ENCODE data around the gene HMGN1. TPM values are rescaled to one million over a fixed set of nuclear protein-coding genes. Genes with fewer than 3 reads are reported as not detected.

The HMGN1 gene
- total RNA-seq, 1 donor: 154 TPM

DNA sequence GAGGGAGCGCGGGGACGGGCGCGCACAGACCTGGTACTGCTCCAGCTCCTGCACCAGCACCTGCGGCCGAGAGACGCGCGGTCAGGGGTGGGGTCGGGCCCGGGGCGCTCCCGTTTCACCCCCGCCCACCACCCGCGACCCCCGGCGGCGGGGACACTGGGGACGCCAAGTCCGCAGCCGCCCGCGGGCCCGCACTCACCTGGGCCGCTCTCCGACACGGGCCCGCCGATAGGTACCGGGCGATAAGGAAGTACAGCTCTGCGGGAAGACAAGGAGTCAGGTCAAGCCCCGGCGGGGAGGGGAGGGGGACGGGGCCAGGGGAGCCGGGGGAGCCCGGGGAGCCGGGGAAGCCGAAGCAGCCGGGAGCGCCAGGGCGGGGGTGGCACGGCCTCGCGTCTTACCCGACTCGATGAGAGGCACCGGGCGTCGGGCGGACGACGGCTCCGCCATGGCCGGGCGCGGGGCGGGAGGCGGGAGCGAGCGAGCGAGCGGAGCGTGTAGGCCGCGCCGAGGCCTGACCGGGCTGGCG lies 35.8 kb downstream of the HMGN1 start:
- no peak overlapping the region for H3K27ac ChIP-seq (ENCODE audit: low read depth, low read length)

DNA sequence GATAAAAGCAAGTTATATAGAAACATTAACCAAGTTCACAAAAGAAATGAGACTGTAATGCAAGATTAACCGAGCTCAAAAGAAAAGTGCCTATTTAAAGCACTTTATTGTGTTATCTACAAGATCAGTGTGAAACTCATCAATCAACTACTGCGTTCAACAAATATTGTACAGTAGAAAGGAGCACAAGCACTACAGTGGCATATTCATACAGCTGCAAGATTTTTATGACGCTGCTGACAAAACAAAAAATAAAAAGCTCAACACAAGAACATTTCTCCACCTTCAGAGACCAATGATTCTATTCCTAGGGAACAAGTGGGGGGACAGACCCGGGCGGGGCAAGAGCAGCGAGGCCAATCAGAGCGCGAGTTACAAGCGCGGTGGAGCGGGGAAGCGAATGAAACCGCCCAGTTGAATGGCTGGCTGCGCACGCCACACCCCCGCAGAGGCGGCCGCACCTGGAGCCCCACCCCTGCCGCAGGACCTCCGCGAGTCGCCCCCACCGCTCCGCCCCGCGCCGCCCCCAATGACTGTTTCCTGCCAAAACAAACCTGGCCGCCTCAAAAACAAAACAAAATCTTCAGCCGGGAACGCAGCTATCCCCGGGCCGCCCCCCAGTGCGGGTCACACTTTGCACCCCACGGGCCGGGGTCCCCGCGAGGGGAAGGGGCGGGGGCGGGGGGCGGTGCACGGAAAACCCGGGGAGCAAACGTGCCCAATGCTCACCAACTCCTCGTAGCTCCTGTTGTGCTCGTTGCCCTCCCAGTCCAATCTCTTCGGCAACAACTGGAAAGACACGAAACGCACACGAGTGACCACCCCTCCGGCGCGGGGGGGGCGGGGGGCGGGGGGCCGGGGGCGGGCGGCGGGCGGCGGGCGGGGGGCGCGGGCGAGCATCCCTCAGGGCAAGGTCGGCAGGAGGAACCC lies 36.5 kb downstream of the HMGN1 start:
- no peak for TF ChIP-seq CTCF (IDR thresholded peaks at IDR 0.05; ENCODE audit: extremely low read depth, low read depth, low read length)
- Histone ChIP-seq H3K79me2 (ENCODE audit: insufficient read depth, low read length) (peaks cover 49% of the 10 kb centered on the region), H2AFZ (ENCODE audit: low read length) (no peak overlapping the region)

More for the DNA sequence above, 35.8 kb downstream of the HMGN1 start:
- H2AFZ ChIP-seq (ENCODE audit: low read length): no peak overlapping the region
- peak overlapping the region; percentile 88 for H3K4me3 ChIP-seq (ENCODE audit: insufficient read depth, low read length)
- peak; percentile 80 for DNase-seq (ENCODE audit: insufficient read length, low spot score, missing footprints)
- no peaks in the 10 kb centered on the region for H3K9me3 ChIP-seq (ENCODE audit: low read depth, low read length)
- H3K79me2 ChIP-seq (ENCODE audit: insufficient read depth, low read length): peaks cover 42% of the 10 kb centered on the region
- peaks cover 8% of the 10 kb centered on the region for H3K4me1 ChIP-seq (ENCODE audit: insufficient read depth, low read length)
- H4K20me1 ChIP-seq (ENCODE audit: insufficient read depth, low read length): peaks cover 12% of the 10 kb centered on the region
- peaks cover 17% of the 10 kb centered on the region for H3K36me3 ChIP-seq (ENCODE audit: insufficient read depth, low read length)
- H3K27me3 ChIP-seq (ENCODE audit: insufficient read depth, low read length): no peaks in the 10 kb centered on the region
- H3K4me2 ChIP-seq (ENCODE audit: insufficient read depth, low read length): peak overlapping the region; percentile 63
- TF ChIP-seq CTCF (IDR thresholded peaks at IDR 0.05; ENCODE audit: extremely low read depth, low read depth, low read length): no peak

DNA sequence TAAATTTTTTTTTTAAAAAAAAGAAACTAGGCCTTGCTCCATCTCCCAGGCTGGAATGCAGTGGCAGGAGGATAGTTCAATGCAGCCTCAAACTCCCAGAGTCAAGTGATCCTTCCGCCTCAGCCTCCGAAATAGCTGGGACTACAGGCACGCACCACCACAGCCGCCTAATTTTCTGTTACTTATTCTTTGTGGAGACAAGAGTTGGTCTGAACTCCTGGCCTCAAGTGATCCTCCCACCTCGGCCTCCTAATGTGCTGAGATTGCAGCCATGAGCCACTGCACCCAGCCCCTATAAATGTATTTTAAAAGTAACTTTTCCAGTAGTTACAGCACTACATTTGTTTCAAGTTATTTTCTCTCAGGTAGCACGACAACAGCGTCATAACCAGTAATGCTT lies 37.7 kb downstream of the HMGN1 start:
- H3K36me3 ChIP-seq (ENCODE audit: insufficient read depth, low read length): peaks cover 22% of the 10 kb centered on the region
- H3K4me3 ChIP-seq (ENCODE audit: insufficient read depth, low read length): no peak overlapping the region

More for the DNA sequence above, 36.5 kb downstream of the HMGN1 start:
- Histone ChIP-seq H3K27ac (ENCODE audit: low read depth, low read length) (no peak overlapping the region), H3K4me3 (ENCODE audit: insufficient read depth, low read length) (peak overlapping the region; percentile 88), H4K20me1 (ENCODE audit: insufficient read depth, low read length) (peaks cover 19% of the 10 kb centered on the region), H3K36me3 (ENCODE audit: insufficient read depth, low read length) (peaks cover 22% of the 10 kb centered on the region), H3K27me3 (ENCODE audit: insufficient read depth, low read length) (no peaks in the 10 kb centered on the region), H3K9me3 (ENCODE audit: low read depth, low read length) (no peaks in the 10 kb centered on the region), H3K4me2 (ENCODE audit: insufficient read depth, low read length) (peak overlapping the region; percentile 63), H3K4me1 (ENCODE audit: insufficient read depth, low read length) (peaks cover 8% of the 10 kb centered on the region)
- DNase-seq (ENCODE audit: insufficient read length, low spot score, missing footprints): peak; percentile 99

More for the DNA sequence above, 37.7 kb downstream of the HMGN1 start:
- no peaks in the 10 kb centered on the region for H3K9me3 ChIP-seq (ENCODE audit: low read depth, low read length)
- H4K20me1 ChIP-seq (ENCODE audit: insufficient read depth, low read length): peaks cover 19% of the 10 kb centered on the region
- peaks cover 8% of the 10 kb centered on the region for H3K4me1 ChIP-seq (ENCODE audit: insufficient read depth, low read length)
- H3K27me3 ChIP-seq (ENCODE audit: insufficient read depth, low read length): no peaks in the 10 kb centered on the region
- DNase-seq (ENCODE audit: insufficient read length, low spot score, missing footprints): no peak
- peaks cover 57% of the 10 kb centered on the region for H3K79me2 ChIP-seq (ENCODE audit: insufficient read depth, low read length)
- no peak overlapping the region for H2AFZ ChIP-seq (ENCODE audit: low read length)
- no peak overlapping the region for H3K4me2 ChIP-seq (ENCODE audit: insufficient read depth, low read length)
- TF ChIP-seq CTCF (IDR thresholded peaks at IDR 0.05; ENCODE audit: extremely low read depth, low read depth, low read length): no peak
- H3K27ac ChIP-seq (ENCODE audit: low read depth, low read length): no peak overlapping the region

Data from osteoblast (primary cell).